NK-92 (cell line): ENCODE results near the gene GPBP1L1.
"Not testable (repeated sequence)": the region's sequence is repeated elsewhere in the genome, so short reads cannot be mapped to it uniquely, and the experiment has no call there.

Experiments used
- DNase-seq: peaks from one replicate; lab custom pipeline; 2025; ENCODE audit not compliant: unreplicated experiment; lab: John Stamatoyannopoulos, UW

Gene GPBP1L1

GRCh38 chr1:45684402-45684801 is 1.9 kb downstream of the GPBP1L1 start:
- DNase-seq, result no peak

DNA sequence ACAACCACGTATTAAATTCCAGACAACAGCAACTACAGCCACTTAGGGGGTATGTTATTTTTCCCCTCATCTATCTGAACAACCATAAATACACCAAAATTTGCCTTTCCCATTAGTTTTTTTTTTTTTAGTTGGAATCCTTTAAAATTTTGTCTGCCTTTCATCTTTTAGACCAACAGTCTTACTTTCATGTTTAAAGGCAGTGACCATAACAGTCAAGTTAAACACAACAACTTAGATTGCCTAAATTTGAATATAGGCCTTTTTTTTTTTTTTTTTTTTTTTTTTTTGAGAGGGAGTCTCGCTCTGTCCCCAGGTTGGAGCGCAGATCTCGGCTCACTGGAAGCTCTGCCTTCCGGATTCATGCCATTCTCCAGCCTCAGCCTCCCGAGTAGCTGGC is 3.4 kb downstream of the GPBP1L1 start:
- DNase-seq, result no peak

GRCh38 chr1:45679123-45679522 is 7.2 kb downstream of the GPBP1L1 start:
- DNase-seq, result no peak

DNA sequence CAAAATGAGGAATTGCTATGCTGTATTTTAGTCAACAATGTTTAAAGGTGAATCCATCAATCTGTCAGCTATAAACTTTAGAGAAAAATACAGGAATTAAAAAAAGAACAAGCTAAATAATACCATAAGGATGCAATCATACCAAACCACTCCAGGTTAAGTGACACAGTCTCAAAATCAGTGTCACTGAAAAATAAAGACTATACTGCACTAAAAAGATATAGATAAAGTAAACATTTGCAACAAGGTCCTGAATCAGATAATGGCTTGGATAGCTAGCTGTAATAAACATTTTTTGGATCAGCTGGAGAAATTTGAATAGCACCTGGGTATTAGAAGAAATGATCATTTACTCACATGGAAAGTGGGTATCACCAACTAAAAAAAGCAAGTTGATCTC is 7.8 kb downstream of the GPBP1L1 start:
- DNase-seq, result no peak

GRCh38 chr1:45677751-45678245 is 8.5 kb downstream of the GPBP1L1 start:
- no peak for DNase-seq

DNA sequence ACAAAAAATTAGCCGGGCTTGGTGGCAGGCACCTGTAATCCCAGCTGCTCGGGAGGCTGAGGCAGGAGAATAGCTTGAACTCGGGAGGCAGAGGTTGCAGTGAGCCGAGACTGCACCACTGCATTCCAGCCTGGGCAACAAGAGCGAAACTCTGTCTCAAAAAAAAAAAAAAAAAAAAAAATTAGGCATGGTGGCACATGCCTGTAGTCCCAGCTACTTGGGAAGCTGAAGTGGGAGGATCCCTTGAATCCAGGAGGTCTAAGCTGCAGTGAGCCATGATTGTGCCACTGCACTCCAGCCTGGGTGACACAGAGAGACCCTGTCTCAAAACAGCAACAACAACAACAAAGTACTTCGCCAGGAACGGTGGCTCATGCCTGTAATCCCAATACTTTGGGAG is 9.8 kb downstream of the GPBP1L1 start:
- DNase-seq, result not testable (repeated sequence)

DNA sequence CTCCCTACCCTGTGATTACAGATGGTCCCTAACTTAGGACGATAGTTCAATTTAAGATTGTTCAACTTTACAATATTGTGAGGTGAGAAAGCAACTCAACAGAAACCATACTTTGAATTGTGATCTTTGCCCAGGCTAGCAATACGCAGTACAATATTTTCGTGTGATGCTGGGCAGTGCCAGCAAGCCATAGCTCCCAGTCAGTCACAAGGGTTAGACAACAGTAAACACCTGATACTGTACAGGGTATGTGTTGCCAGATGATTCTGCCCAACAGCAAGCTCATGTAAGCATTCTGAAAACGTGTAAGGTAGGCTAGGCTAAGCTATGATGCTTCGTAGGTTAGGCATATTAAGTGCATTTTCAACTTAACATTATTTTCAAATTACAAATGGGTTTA is 11.9 kb downstream of the GPBP1L1 start:
- no peak for DNase-seq

DNA sequence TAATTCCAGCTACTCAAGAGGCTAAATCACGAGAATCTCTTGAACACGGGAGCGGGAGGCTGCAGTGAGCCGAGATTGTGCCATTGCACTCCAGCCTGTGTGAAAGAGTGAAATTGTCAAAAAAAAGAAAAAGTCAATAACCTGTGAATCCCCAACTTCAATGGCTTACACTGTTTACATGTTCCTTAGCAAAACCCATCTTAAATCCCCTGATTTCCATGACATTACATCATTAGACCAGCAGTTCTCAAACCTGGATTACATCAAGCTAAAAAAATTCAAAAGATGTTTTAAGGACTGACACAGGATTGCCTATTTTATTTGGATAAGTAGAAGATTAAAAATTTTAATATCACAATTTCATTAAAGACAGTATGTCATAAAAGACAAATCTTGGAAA is 12.4 kb downstream of the GPBP1L1 start:
- DNase-seq, result no peak

DNA sequence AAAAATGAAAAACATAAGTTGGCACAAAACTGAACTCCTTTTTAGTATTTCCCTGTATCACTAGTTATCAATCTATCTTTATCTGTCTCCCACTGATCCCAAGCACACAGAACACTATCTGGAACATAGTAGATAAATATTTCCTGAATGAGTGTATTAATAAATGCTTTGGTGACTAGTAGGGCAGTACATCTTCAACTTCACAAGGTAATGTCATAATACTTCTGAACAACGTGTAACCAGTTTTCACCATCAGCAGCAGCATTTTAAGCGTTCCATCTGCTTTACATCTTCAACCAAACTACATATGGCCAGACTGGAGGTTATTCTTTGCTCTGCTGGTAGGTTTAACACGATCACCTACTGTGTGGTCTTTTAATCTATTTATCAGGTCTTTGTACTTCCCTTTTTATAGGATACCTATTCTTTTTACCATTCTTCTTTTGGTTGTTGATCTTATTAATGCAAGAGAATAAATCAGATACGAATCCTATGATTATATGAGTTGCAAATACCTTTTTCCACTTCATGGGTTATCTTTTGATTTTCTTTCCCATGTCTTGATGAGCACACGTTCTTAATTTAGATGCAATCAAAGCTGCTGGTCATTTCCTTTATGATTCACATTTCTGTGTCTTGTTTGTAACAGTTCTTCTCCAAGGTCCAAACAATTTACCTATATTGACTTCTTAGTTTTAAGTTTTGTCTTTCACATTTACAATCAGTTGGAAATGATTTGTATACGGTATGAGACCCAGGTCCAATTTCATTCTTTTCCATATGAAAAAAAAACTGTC is 16.3 kb downstream of the GPBP1L1 start:
- no peak for DNase-seq

DNA sequence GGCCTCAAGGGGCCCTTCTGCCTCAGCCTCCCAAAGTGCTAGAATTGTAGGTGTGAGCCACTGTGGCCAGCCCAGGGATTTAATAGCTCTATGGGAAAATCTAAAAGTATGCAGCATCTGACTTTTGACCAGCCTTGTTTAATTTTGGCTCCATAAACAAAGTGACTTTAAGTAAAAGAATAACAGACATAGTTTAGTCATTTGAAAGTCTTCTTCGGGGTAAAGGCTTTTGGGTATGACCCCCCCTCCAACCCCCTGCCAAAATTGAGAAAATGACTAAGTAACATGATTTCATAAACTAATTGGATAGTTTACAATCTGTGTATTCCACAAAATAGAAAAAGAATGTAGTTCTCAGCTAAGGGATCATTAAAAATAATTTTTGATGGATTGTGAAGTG is 17.0 kb downstream of the GPBP1L1 start:
- no peak for DNase-seq

GRCh38 chr1:45668526-45668925 is 17.8 kb downstream of the GPBP1L1 start:
- no peak for DNase-seq

- no peak for DNase-seq
Measured at GRCh38 chr1:45667321-45668111, 18.8 kb downstream of the GPBP1L1 start.

DNA sequence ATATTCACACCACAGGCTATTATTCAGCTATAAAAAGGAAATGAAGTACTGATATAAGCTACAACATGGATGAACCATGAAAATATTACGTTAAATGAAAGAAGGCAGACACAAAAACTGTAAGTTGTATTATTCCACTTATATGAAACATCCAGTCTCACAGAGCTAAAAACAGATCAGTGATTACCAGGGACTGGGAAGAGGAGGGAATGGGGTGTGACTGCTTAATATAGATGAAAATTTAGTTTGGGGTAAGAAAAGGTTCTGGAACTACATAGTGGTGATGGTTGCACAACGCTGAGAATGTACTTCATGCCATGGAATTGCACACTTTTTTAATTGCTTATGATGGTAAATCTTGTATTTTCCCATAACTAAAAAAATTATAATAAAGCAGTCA is 19.5 kb downstream of the GPBP1L1 start:
- DNase-seq, result no peak

GRCh38 chr1:45660336-45660735 is 26.0 kb downstream of the GPBP1L1 start:
- no peak for DNase-seq

DNA sequence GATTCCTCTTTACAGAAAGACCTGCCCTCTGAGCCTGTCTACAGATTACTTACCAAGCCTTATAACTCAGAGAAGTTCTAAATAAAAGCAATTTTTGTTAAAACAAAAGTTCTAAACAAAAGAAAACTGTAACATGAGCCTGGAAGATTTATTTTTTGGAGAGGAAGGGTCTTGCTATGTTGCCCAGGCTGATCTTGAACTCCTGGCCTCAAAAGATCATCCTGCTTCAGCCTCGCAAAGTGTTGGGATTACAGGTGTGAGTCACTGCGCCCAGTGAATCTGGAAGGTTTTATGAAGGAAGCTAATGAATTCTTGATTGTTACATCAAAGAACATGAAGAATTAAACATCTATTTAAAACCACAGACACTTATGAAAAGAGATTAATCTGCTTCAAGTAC is 27.1 kb downstream of the GPBP1L1 start:
- DNase-seq, result no peak

- no peak for DNase-seq
Measured at GRCh38 chr1:45658171-45658570, 28.2 kb downstream of the GPBP1L1 start.

- DNase-seq, result no peak
Measured at GRCh38 chr1:45656573-45657226, 29.6 kb downstream of the GPBP1L1 start.

DNA sequence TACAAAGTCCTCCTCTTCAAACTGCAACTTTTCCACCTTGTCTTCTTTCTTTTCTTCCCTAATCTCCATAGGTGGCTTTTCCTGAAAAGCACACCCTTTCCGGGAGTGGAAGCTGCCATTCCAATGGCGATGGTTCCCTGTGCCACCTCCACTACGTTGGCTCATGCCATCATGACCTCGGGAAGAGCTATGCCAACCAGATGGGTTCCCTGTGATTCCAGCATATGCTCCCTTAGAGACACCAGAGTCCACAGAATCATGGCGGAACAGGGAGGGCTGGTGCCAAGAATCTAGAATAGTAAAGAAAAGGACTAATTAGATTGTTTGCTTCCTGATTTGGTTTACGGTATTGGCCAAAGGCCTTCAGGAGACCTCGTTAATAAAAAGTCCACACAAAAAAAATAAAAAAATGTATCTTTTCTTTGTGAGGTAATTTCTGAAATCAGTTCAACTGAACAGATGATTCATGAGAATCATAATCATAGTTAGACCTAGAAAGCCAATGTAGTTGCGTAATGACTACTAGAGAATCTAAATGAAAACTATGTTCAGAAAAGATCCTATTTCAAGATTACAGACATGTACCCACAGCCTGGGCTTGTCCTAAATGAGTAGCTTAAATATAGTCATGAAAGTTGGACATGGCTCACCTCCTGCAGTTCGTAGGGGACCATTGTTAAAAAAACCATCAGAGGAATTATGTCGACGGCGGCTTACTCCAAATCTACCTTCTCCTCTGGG is 31.6 kb downstream of the GPBP1L1 start:
- no peak for DNase-seq

GRCh38 chr1:45647248-45648021 is 38.9 kb downstream of the GPBP1L1 start:
- DNase-seq, result no peak

GRCh38 chr1:45644661-45645060 is 41.7 kb downstream of the GPBP1L1 start:
- DNase-seq, result no peak
